Stimulated activated CD8-positive, alpha-beta memory T cell treated with anti-CD3 and anti-CD28 coated beads, Interleukin-4, amount 100 ng/mL, for 1 hour (primary cell): ENCODE data around the gene SERPINE2.
"Not testable (repeated sequence)": the region's sequence is repeated elsewhere in the genome, so short reads cannot be mapped to it uniquely, and the experiment has no call there.

Experiments used
- DNase-seq, 2 donors: peaks; one replicate each; pipeline ENCODE4 v3.0.0-alpha.2; 2020; ENCODE audit warnings: low read depth in 2 of 2, low spot score in 1 of 2

SERPINE2 gene

GRCh38 chr2:223944166-223944702 lies 94.9 kb downstream of the SERPINE2 start:
- no peak for DNase-seq

DNA sequence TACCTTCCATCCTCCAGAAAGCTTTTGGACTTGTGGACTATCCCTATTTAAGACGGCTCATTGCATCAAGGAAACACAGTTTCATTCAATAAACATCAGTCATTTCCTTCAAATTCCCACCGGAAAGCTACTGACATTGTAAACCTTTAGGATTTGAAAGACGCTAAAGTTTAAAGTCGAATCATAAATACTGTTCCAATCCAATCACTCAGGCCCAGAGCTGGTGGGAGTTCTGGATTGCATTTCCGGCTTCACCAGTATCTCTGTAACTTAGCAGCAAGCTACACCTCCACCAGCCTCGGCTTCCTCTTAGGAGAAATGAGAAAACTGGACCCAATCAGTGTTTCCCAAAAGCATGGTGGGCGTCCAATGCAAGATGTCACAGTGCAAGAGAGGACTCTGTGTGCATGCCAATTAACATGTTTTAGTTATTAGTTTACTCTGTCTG lies 95.5 kb downstream of the SERPINE2 start:
- no peak for DNase-seq

DNA sequence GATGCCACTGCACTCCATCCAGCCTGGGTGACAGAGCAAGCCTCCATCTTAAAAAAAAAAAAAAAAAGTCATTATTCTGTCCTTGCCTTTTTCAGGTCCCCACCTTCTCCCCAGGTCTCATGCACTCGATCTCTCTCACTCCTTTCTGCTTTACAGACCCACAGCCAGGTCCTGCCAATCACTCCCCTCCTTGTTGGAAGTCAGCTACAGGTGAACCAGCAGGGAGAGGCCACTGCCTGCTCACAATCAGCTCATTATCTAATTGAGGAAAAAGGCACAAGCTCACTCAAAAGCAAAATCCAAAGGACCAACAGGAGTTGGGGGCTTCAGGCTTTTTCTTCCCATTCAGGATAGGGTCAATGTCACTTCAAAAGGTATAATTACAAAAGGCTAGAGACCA lies 96.0 kb downstream of the SERPINE2 start:
- DNase-seq, result no peak

DNA sequence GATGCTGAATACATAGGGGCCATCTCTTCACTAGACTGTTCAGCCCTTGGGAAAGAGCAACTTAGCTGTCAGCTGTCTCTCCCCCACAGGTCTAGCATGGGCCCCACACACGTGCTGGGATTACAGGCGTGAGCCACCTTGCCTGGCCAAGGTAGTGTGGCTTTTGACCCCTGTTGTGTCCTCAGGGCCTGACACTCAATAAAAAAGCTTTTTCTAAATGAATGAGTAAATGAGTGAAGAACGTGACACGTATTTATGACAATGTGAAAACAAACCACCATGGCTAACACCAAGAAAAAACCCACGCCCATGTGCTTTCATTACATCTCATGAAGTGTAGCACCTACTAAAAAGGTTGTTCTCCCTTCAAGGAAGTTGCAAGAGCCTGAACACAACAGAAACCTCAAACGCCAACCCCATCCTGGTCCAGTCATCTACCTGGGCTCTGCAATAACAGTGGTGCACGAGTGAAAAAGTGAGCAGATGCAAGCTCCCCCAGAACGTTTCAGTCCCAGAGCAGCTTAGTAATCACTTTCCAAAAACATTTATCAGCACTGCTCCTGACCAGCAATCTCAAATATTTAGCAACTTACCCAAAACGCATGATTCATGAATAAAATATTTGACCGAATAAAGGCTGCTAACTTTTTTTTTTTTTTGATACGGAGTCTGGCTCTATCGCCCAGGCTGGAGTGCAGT lies 97.4 kb downstream of the SERPINE2 start:
- no peak for DNase-seq

GRCh38 chr2:223939438-223939837 lies 99.6 kb downstream of the SERPINE2 start:
- not testable (repeated sequence) for DNase-seq

DNA sequence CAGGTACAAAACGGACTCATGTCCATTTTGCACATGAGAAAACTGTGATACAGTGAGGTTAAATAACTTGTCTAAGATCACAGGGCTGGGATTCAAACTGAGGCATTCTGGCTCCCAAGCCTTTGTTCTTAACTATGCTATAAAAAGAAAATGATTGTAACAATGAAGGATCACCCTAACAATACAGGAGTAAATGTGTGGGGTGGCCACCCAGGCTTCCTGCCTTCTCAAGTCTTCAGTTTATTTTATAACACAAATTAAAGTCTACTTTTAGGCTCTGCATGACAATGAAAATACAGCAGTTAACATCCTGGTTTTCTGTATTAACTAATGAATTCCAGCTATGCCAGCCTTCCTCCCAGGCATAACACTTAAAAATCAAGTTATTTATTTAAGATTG lies 101.6 kb downstream of the SERPINE2 start:
- no peak for DNase-seq

GRCh38 chr2:223936862-223937326 lies 102.2 kb downstream of the SERPINE2 start:
- DNase-seq, result no peak

DNA sequence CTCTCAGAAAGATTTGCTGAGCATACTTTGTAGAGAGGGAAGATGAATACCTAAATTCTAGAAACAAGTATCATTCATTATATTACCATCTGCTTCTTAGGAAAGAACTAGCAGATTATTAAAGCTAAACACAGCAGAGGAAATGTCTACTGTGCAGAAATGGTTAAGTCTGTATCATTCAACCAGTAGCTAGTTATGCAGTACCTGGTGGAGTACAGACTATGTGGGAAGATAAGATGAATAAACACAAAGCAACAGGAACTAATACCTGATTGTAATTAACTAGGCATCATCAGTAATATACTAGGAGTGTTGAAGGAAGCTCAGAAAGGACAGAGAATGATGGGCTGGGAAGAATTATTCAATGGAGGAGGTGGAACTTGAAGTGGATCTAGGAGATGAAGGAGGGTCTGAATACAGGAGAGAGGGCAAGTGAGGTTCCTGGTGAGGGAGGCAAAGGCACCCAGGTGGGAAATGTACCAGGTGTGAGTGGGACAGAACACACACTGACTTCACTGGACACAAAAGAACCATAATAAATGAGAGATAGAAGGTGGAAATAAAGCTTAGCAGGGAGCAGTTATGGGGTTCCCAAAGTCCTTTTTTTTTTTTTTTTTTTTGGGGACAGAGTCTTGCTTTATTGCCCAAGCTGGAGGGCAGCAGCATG lies 103.5 kb downstream of the SERPINE2 start:
- DNase-seq, result no peak

GRCh38 chr2:223934870-223935269 lies 104.2 kb downstream of the SERPINE2 start:
- DNase-seq, result no peak

- no peak for DNase-seq
Measured at GRCh38 chr2:223932816-223933800, 106.0 kb downstream of the SERPINE2 start.

DNA sequence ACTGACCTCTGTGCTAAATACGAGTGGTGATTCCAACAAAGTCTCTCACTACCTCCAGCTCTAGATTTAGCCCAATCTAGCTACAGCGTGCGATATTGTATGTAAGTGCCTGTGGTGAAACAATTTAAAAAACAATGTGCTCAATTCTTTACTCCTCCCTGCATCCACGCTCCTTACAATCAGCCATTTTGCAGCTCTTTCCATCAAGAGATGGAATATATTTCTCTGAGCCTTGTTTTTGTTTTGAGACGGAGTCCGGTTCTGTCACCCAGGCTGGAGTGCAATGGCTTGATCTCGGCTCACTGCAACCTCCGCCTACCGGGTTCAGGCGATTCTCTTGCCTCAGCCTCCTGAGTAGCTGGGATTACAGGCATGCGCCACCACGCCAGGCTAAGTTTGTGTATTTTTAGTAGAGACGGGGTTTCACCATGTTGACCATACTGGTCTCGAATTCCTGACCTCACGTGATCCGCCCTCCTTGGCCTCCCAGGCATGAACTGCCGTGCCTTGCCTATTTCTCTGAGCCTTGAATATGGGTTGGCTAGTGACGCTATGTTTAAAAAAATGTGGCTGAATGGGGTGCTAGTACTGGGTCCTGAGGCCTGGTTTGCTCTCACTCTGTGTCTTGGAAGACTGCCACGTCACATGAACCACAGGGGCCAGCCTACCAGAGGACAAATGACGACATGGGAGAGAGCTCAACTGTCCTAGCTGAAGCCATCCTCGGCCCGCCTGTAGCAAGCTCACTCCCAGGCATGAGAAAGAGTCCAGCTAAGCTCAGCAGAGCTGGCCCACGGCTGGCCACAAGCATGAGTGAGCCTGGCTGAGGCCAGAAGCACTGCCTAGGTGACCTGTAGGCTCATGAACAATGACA lies 108.7 kb downstream of the SERPINE2 start:
- no peak for DNase-seq

- no peak for DNase-seq
Measured at GRCh38 chr2:223929571-223930102, 109.4 kb downstream of the SERPINE2 start.

GRCh38 chr2:223928113-223929006 lies 110.7 kb downstream of the SERPINE2 start:
- no peak for DNase-seq

- DNase-seq, result no peak
Measured at GRCh38 chr2:223925106-223925505, 114.0 kb downstream of the SERPINE2 start.
